Epithelial cell of prostate (primary cell): ENCODE data around the gene HBE1.
"Not testable (repeated sequence)": the region's sequence is repeated elsewhere in the genome, so short reads cannot be mapped to it uniquely, and the experiment has no call there.

Experiments used
- DNase-seq: peaks from one replicate; pipeline ENCODE4 v3.0.0-alpha.2; 2011; ENCODE audit warnings: low read depth, low spot score
- H3K27ac ChIP-seq: fragments of 450-650 bp; 2 replicates; pipeline ENCODE4 v1.5.1; 2017; ENCODE audit warnings: mild to moderate bottlenecking

Gene HBE1

DNA sequence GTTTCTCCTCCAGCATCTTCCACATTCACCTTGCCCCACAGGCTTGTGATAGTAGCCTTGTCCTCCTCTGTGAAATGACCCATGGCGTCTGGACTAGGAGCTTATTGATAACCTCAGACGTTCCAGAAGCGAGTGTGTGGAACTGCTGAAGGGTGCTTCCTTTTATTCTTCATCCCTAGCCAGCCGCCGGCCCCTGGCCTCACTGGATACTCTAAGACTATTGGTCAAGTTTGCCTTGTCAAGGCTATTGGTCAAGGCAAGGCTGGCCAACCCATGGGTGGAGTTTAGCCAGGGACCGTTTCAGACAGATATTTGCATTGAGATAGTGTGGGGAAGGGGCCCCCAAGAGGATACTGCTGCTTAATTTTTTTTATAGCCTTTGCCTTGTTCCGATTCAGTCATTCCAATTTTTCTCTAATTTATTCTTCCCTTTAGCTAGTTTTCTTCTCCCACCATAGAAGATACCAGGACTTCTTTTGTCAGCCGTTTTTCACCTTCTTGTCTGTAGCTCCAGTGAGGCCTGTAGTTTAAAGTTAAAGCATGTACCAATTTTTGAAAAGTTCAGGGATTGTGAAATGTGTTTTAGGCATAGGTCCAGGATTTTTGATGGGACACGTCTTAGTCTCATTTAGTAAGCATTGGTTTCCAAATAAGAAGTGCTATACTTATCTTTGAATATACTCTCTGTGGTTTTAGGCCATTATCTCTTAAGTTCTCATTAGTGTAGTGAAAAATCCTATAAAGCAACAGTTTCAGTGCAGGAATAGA lies 14.9 kb downstream of the HBE1 start, which contains the start of gene HBG2:
Gene HBG2 (minus strand): TSS at position 136 of the 768 bp plus-strand sequence. CDS start 53 bp downstream, at position 83.
- DNase-seq, H3K27ac ChIP-seq: not testable (repeated sequence)

DNA sequence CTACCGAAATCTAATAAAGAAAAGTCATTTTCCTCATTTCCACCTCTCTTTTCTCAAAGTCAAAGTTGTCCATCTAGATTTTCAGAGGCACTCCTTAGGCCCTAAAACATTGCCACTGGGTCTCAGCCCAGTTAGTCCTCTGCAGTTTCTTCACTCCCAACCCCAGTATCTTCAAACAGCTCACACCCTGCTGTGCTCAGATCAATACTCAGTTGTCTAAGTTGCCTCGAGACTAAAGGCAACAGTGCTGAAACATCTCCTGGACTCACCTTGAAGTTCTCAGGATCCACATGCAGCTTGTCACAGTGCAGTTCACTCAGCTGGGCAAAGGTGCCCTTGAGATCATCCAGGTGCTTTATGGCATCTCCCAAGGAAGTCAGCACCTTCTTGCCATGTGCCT lies 15.7 kb downstream of the HBE1 start:
- H3K27ac ChIP-seq: not testable (repeated sequence)

DNA sequence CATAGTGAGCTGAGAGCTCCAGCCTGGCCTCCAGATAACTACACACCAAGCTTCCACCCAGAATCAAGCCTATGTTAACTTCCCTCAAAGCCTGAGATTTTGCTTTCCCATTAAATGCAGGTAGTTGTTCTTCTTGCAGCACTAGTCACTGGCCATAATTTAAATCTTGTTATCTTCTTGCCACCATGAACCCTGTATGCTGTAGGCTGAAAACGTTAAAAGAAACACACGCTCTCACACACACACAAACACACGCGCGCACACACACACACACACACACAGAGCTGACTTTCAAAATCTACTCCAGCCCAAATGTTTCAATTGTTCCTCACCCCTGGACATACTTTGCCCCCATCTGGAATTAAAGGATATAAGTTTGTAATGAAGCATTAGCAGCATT lies 16.3 kb downstream of the HBE1 start:
- not testable (repeated sequence) for DNase-seq, H3K27ac ChIP-seq

More for the DNA sequence above, 15.7 kb downstream of the HBE1 start:
- not testable (repeated sequence) for DNase-seq

DNA sequence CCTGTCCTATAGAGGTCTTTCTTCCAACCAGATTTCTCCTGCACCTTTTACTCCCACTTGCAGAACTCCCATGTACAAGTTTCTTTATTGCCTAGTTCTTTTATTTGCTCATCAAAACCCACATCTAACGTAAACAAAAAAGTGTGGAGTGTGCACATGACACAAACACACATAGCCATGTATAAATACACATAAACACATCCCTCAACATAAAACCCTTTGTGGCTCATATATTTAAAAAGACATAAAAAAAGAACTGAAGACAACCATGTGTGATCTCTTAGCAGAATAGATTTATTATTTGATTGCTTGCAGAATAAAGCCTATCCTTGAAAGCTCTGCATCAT lies 16.9 kb downstream of the HBE1 start:
- H3K27ac ChIP-seq: no peak overlapping the region
- DNase-seq: no peak

DNA sequence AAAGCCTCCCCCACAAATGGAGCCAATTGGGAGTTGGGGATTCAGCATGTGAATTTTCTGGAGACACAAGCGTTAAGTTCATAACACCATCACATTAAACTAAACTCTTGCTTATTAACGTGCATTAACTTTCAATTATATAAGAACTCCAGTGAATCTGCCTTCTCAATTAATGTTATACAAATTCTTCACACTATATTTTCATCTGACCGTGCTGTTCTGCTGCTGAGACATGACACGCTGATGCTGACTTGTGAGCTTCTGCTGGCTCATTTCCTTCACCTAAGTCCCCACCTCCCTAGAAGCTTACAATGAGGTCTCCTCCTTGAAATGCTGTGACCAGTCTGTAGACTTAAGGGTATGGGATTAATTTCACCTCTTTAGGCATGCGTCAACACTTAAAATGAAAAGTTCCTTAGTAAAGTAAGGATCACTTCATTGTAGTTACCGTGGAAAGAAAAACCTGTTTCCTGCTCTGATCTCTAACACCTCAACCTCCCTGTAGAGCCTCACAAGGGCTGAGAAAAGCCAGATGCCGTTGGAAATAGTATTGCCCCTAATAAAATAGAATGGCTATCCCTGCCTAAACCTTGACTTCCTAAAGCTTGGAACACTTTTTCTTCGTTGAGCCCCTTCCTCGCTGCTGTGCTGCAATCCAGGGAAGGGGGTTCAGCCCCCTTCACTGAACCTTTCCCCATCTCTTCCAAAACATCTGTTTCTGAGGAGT lies 17.4 kb downstream of the HBE1 start:
- no peak for DNase-seq
- no peak overlapping the region for H3K27ac ChIP-seq

DNA sequence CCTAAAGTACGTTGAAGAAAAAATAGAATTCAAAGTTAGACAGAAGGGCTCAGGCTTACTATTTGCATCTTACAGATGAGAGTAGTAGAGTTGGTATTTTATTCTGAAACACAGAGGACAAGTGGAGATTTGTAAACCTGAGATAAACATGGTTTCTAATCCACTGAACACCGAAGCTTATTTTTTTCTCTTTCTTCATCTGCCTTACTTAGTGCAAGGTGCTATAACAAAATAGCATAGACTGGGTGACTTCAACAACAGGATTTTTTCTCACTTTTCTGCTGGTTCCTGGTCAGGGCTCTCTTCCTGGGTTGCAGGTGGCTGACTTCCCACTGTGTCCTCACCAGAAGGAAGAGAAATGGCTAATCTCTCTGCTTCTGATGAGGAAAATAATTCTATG lies 18.0 kb downstream of the HBE1 start:
- no peak overlapping the region for H3K27ac ChIP-seq
- DNase-seq: no peak

DNA sequence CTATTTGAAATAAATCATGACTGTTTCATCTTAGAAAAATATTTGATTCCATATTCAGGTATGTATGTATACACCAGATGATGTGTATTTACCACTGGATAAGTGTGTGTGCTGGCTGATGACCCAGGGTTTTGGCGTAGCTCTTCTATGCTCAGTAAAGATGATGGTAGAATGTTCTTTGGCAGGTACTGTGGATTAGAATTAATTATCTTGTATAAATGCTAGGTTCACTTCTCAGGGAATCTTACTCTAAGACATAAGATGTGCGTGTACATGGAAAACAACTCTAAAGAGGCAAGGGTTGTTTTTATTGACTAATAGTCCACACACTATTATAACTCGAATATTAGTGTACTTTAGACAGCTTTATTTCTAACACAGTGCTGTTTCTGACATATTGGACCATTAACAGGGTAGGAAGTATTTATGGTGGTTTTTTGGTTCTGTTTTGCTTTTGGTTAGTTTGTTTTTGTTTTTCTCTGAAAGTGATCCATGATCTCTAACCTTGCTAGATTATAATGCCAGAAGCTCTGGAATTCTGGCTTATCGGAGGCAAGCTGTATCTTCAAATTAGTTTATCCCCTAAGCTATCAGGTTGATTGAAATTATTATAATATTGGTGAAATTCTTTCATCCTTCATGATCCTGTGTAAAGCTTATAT lies 19.1 kb downstream of the HBE1 start:
- DNase-seq: no peak

DNA sequence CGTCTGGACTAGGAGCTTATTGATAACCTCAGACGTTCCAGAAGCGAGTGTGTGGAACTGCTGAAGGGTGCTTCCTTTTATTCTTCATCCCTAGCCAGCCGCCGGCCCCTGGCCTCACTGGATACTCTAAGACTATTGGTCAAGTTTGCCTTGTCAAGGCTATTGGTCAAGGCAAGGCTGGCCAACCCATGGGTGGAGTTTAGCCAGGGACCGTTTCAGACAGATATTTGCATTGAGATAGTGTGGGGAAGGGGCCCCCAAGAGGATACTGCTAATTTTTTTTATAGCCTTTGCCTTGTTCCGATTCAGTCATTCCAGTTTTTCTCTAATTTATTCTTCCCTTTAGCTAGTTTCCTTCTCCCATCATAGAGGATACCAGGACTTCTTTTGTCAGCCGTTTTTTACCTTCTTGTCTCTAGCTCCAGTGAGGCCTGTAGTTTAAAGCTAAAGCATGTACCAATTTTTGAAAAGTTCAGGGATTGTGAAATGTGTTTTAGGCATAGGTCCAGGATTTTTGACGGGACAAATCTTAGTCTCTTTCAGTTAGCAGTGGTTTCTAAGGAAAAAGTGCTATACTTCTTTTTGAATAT lies 19.8 kb downstream of the HBE1 start, which contains the start of gene HBG1:
Gene HBG1 (minus strand): TSS at position 51 of the 590 bp plus-strand sequence. CDS start 53 bp downstream, outside the sequence.
- DNase-seq, H3K27ac ChIP-seq: not testable (repeated sequence)

More for the DNA sequence above, 19.1 kb downstream of the HBE1 start:
- H3K27ac ChIP-seq: no peak overlapping the region

DNA sequence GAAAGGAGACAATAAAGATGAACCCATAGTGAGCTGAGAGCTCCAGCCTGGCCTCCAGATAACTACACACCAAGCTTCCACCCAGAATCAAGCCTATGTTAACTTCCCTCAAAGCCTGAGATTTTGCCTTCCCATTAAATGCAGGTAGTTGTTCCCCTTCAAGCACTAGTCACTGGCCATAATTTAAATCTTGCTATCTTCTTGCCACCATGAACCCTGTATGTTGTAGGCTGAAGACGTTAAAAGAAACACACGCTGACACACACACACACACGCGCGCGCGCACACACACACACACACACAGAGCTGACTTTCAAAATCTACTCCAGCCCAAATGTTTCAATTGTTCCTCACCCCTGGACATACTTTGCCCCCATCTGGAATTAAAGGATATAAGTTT lies 21.2 kb downstream of the HBE1 start:
- not testable (repeated sequence) for H3K27ac ChIP-seq, DNase-seq

DNA sequence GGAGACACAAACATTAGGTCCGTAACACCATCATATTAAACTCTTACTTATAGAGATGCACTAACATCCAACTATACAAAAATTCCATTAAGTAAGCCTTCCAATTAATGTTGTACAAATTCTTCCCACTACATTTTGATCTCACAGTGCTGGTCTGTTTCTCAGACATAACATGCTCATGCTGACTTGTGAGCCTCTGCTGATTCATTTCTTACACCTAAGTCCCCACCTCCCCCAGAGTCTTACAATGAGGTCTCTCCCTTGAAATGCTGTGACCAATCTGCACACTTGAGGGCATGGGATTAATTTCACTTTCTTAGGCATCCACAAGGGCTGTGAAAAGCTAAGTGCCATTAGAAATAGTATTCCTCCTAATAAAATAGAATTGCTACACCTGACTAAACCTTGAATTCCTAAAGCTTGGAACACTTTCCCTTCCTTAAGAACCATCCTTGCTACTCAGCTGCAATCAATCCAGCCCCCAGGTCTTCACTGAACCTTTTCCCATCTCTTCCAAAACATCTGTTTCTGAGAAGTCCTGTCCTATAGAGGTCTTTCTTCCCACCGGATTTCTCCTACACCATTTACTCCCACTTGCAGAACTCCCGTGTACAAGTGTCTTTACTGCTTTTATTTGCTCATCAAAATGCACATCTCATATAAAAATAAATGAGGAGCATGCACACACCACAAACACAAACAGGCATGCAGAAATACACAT lies 22.1 kb downstream of the HBE1 start:
- H3K27ac ChIP-seq: no peak overlapping the region
- no peak for DNase-seq

DNA sequence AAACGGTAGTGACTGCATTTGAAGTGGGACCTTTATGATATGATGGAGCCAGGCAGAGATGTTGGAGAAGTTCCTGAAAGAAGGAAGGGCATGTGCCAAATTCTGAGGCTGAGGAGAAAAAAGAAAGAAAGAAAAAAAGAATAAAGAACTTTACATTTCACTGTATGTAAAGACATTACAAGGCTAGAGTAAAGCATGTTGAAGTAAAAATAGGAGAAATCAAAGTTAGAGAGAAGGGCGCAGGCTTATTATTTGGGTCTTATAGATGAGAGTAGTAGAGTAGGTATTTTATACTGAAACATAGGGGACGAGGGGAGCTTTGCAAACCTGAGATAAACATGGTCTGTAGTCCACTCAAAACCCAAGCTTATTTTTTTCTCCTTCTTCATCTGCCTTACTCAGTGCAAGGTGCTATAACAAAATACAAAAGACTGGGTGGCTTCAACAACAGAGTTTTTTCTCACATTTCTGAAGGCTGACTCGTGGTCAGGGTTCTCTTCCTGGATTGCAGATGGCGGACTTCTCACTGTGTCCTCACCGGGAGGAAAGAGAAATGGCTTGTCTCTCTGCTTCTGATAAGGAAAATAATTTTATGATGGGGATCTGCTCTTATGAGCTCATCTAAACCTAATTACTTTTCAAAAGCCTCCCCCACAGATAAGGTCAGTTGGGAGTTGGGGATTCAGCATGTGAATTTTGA lies 22.8 kb downstream of the HBE1 start:
- H3K27ac ChIP-seq: no peak overlapping the region
- no peak for DNase-seq

DNA sequence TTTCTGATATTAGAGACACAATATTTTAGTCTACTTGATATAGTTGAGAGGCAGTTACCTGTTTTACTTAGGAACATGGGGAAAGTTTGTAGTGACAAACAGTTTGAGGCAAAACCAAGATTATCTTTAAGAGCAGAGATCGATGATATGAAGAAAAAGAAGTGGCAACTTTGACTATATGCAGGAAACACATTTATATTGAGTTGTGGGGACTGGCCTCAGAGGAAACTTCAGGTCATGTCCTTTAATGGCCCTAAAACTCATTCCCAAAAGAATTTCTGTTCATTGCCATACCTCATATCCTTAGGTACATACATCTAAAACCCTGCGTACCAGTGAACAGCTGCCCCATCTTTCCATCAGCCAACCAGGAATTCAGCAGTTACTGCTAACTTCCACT lies 24.6 kb downstream of the HBE1 start:
- DNase-seq: no peak
- H3K27ac ChIP-seq: no peak overlapping the region

DNA sequence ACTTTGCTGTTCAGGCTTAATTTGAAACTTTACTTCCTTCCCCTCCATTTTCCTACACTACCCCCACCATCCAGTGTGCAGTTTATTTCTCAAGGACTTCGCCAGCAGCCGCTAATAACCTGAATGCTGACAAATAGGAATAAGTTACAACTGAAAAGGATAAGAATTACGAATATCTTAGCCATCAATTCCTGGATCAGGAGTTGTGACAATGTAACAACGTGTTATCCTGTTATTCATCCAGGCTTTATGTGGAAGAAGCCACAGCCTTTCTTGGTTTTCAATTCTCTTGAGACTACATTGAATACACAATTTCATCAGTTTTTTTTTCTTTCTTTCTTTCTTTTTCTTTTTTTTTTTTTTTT lies 25.9 kb downstream of the HBE1 start:
- no peak overlapping the region for H3K27ac ChIP-seq
- no peak for DNase-seq

DNA sequence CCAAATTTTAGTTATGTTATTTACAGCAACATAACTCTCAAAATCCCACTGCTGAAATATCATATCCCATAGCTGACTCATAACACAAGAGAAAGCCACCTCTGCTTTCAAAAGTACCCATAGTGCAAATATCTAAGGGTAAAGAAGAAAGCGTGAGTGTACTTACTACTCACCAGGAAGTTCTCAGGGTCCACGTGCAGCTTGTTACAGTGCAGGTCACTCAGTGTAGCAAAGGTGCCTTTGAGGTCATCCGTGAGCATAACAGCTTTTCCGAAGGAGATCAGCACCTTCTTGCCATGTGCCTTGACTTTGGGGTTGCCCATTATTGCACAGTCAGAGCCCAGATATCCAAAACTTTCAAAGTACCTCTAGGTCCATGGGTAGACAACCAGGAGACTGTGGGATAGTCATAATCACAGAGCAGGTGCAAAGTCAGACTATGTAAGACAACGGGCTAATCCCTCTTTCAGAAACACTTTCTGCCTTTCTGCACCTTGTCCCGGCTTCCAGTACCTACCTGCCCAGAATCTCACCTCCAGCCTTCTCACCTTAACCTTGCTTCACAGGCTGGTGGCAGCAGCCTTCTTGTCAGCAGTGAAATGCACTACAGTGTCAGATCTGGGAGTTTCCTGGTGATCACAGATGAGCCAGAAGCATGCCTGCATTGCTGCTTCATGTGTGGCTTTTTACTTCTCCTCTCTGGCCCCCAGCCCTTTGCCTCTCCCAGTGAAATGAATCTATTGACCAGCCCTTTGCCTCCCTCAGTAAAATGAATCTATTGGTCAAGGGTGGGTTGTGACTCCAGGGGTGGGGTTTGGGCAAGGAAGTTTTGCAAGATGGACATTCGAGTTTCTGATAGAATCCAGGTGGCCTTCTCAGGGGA lies 26.6 kb downstream of the HBE1 start:
- peak; percentile 8 for DNase-seq
- H3K27ac ChIP-seq: no peak overlapping the region

DNA sequence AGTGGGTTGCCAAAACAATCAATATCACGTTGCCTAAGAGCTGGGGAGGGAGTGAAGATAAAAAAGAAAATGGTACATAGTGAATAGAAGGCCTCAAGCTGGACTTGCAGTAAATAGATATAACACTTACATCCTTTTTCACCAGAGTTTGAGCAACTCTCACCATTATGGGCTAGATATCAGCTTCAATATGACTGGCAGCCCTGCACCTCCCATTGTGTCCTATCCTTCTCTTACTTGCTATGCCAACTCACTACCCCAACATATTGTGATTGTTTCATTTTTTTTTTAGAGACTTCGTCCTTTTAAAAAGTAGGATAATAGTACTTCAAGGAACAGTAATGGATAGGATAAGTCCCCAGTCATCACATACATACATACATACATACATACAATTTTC lies 27.5 kb downstream of the HBE1 start:
- DNase-seq: no peak
- no peak overlapping the region for H3K27ac ChIP-seq

DNA sequence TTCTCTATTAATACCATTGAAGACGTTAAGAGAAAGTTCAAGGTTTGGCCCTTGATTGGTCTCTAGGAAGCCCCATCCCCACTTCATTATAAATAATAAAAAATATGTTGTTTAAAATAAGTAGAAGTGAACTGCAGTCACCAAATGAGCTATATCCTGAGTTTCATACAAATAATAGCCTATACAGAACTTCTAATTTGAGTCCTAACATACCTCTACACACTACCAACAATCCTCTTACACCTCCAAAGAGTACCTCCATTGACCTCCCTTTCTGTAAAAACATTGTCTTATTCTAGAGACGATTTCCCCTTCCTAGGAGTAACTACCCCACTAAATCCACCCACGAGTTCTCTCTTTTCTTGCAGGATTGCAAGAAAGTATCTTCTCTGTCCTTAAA lies 28.3 kb downstream of the HBE1 start:
- DNase-seq: no peak
- H3K27ac ChIP-seq: no peak overlapping the region

DNA sequence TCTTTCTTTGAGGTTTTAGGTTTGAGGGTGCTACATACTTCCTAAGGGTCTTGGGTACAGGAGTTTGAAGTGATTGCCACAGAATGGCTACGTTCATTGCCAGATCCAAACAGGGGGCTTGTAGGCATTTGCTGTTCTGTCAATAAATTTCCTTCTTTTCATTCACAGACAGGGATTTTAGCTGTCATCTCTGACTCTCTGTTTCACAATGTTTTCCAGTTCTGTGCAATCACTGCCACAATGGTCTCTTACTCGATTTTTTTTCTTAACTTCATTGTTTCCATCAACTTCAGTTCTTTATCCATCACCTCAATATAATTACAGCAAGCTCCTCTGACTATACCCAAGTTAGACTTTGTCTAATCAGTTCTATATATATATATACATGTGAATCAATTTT lies 29.3 kb downstream of the HBE1 start:
- DNase-seq: no peak
- H3K27ac ChIP-seq: no peak overlapping the region

DNA sequence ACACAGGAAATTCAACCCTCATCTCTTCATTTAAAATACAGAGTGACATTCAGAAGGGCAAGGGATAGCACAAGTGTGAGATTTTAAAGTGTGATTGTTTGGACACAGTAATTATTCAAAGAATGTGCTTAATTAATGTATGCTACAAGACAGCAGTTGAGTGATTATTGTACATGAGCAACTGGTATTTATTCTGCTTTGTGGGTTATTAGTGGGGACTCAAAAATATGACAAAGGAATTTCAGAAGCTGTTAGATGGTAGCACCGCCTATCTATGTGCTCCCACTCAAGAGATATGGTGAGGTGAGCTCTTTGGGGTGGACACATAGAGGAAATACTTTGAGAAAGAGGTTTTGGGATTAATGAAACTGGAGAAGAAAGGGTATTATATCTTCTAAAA lies 29.7 kb downstream of the HBE1 start:
- no peak overlapping the region for H3K27ac ChIP-seq
- DNase-seq: no peak

DNA sequence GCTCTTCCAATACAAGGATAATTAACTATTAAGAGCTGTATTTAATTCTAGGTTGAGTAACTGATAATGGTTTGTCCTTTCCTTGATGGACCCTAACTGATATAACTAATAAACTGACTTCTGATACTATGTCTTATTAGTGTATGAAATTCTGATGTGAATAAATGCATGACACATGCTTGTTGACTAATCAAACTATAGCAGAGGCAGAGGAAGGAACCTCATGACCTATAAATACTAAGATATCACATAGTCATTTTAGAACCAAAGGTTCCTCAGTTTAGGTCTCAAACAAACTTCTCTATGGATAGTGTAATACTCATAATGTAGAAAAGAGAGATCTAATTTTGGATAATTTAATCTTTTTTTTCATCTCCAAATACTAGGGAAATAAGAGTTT lies 30.7 kb downstream of the HBE1 start:
- no peak overlapping the region for H3K27ac ChIP-seq
- DNase-seq: no peak
